COLO668 (cell line): ENCODE data around the gene FANCI.
A peak's percentile ranks its signal among the peaks of the same experiment; 100 is the strongest.

Experiments
- DNase-seq: peaks from one replicate; lab custom pipeline; 2025; ENCODE audit not compliant: unreplicated experiment; lab: John Stamatoyannopoulos, UW

Gene FANCI

DNA sequence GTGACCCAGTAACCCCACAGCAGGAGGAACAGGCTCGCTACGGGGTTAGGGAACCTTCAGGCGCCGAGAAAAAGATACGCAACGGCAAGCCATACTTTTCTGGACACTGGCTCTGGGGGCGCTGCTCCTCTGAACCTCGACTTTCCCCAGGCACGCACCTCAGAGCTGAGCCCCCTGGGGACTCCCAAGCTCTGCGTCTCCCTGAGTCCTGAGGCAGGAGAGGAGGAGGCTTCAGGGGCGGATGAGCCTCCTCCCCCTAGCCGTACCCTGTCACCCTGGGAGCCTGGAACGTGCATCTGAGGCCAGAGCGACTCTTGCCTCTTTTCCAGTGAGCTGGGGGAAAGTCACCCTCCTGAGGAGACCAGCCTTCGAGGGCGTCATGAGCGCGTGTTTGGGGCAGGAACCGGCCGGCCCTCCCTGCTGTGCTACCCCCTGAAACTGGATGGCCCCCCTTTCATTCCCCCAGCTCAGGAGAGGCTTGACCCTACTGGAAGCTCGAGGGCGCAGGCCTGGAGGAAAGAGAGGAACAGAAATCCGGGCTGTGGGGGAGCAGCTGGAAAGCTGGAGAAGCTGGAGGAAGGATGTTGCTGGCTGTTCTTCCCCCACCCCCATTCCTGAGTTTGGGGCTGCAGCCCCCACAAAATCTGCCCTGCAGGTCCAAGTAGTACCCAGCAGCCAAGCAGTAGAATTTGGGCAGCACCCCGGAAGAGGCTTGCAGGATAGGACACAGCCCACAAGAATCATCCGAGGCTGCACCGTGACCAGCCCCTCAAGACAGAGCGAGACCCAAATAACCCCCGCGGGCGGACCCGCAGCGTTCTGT lies 115.9 kb downstream of the FANCI start:
- no peak for DNase-seq

DNA sequence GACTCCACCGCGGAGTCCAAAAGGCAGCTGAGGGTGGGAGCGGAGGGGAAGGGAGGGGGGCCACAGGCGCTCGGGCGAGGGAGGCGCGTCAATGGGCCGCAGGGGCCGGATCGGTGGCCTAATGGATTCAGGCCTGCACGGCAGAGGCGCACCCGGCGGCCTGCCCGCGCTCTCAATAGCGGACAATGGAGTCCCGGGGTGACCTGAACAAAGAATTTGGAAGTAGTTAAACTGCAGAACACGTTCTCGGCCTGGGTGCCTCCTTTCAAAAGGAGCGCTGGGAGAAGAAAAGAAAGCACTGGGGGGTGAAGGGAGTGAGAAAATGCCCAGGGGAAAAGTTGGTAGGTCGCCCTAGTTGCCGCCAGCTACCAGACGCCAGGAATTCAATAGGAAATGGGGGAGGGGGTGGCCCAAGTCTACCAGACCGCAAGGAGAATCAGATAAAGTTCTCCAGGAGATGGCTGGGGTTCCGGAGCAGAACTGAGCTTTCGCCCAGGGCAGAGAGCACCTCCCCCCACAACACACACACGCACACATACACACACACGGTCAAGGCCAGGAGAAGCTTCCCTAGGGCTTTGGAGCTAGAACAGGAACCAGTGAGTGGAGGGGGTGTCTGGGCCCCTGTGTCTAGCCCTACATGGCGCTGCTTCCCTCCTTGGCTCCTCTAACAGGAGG lies 116.7 kb downstream of the FANCI start:
- no peak for DNase-seq

DNA sequence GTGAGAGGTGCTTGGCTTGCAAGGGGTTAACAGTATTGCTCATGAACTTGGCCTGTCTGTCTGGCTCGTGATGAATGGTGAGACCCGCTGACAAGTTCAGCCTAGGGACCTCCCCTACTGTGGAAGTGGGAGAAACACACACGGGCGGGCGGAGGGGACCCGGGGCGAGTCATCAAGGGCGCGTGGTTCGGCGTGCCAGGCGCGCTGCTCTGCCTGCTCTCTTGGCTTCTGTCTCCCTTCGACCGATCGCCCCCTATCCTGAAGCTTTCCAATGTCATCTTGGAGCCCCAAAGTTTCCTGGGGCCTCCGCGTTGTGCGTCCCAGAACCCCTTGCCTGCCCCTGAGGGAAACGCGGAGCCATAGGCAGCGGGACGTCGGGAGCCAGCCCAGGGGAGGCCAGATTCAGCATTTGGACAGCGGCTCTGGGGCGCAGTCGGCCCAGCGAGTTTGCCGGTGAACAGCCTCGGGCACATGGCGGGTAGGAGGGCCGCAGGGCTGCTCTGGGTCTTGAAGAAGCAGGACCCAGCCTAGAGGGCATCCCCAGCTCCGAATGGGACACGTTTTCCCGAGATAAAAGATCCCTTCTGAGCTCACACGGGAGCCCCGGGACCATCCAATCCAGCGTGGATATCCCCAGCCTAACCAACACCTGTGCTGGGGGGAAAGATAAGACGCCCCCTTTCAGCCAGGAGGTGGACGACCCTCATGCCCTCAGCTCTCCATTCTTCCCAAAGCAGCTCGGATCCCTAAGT lies 117.8 kb downstream of the FANCI start:
- peak; percentile 32 for DNase-seq

DNA sequence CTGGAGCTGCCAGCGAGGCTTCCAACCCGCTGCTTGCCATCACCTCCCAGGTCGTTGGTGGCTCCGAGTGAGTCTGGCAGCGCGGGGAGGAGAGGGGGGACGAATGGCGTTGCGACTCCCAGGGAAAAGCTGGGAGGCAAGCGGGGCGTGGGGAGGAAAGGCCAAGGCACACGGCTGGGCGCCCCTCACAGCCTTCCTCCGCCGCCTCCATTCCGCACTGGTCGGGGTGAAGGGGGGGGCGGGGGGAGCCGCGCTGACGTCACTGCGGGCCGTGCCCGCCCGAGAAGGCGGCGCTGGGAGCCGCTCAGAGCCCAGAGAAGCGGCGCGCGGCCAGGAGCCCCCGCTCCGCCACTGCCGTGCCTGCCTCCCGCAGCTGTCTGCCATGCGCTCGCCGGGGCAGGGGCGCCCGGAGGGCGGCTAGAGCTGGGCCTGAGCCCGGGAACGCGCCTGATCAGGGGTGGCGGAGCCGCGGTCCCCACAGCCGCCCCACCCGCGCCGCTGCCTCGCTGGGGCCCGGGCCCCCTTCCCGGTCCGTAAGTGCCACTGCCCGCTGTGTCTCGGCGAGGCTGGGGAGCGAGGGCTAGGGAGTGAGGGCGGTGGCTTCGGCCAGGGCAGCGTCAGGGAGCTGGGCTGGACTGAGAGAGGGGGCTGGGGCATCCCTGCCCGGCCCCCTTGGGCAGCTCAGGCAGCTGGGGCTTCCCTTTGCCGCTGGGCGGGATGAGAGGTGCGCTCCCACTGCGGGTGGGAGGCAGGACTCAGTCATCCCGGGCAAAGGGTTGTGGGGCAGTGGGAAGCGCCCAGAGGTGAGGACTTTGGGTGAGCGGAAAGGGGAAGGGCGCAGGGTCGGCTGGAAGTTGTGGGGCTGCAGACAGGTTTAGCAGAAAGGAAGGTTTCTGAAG lies 118.7 kb downstream of the FANCI start:
- peak; percentile 63 for DNase-seq

DNA sequence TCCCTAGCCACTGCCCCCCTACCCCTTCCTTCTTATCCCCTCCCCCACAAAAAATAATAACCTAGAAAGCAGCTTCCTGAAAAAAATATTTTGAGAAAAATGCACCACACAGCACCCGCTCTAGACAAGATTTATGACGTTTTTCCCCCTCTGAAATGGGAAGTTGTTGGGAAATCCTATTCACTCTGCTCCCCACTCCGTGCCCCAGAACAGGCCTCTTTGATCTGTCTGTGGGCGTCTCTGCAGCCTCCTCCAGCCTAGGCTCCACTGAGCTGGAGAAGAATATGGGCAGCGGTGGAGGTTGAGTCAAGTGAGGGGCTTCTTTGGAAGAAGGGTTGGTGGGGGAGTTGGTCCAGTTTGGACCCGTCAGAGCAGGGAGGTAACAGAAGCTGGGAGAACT lies 119.4 kb downstream of the FANCI start:
- no peak for DNase-seq

DNA sequence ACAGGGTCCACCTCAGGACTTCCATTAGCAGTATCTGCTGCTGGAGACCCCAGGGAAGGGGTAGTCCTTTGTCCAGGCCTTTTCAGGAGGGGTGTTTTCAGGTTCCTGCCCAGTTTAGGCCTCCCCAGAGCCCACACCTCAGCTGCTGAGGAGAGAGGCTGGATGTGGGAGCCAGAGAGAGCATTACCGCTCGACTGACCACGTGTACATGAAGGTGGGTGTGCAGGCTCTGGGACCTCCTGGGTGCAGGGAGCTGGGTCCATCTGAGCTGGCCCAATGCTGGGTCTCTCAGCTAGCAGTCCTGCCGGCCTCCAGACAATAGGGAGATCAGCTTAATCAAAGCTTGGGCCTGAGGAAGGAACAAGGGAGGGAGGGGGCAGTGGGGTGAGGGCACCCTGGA lies 120.0 kb downstream of the FANCI start:
- DNase-seq, result no peak

DNA sequence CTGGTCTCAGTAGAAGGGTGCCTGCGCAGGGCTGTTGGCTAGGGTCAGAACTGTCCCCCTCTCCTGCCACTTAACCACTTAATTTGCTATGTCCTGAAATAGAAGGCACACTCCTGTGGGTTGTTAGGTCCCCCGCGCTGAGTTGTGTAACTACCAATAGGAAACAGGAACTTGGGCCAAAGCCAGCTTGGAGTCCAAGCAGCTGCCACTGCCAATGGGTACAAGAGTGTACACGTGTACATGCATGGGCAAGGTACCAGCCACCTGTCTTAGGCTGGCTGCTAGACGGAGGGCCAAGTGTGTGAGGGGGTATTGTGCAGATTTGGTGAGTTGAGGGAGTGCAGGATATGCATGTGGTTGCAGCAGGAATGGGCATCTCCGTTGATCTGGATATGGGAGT lies 120.6 kb downstream of the FANCI start:
- peak; percentile 36 for DNase-seq

DNA sequence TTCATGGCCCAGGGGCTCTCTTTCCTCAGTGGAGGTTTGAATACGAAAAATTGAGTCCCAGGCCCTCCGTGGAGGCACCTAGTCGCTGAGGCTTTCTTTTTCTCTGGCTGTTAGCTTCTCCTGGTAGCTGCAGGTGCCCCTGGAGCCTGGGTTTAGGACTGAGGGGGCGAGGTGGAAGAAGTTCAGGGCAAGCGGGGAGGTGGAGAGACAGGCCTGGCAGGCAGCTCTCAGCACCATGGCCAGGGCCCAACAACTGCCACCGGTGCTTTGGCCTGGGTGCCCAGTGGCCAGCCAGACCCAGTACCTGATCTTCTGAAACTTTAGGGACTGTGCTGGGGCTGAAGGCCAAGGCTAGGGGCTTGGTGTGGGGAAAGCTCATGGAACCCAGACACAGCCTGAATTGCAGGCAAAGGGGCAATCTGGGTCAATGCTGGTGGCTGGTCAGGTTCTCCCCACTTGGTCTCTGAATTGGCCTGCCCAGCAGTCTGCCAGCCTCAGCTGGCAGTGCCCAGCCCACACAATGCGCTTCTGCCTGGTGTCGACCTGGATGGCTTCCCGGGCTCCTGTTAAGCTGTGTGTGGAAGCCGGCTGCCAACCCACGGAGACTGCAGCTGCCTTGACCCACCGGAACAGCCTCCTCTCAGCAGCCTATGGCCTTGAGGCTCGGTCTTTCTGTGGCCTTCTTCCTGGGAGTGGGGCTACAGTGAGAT lies 121.1 kb downstream of the FANCI start:
- DNase-seq, result no peak

DNA sequence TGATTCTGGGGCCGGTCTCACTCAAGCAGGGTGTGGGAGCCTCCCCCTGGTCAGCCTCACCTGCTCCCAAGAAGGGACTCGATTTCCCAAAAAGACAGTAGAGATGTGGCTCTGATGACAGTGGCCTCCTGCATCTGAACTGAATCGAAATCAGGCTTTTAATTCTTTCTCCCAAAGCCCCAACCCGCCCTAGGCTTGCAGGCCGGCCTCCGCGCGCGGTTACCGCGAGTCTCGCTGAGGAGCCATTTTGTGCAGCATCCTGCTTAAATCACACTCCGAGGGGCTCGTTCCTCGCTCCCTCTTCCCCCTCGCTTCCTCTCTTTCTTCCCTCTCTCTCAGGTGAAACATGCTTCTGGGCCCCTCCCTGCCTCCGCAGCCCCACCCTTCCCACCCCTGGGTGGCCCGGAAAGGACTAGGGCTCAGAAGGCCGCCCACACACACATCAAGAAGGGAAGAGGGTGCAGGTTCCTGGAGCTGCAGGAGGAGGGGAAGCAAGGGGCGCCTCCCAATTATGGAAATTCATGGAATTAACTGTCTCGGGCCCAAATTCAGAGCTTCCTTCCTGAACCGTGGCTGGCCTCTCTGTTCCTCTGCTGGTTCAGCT lies 121.8 kb downstream of the FANCI start:
- no peak for DNase-seq
